Endothelial cell of umbilical vein (primary cell): ENCODE data around the gene IL3RA. TPM values are rescaled to one million over a fixed set of nuclear protein-coding genes. Genes with fewer than 3 reads are reported as not detected.

Experiments
- BruUV-seq: library from RNA; stranded (reverse); fragments of 400-500 nt; replicated peaks from 2 replicates; lab custom pipeline; 2021; lab: Mats Ljungman, UMichigan
- CTCF ChIA-PET: fragments of 300-600, 350-600 bp; sonication (Branson Sonifier 250); formaldehyde crosslinking; loops from one replicate; lab custom pipeline; 2021; ENCODE audit warnings: antibody characterized with exemption, inconsistent platforms; lab: Charles Lee
- POLR2A ChIA-PET: fragments of 300-600, 350-600 bp; sonication (Branson Sonifier 250); formaldehyde crosslinking; loops from one replicate; lab custom pipeline; 2021; ENCODE audit warnings: antibody characterized with exemption, inconsistent platforms; lab: Charles Lee
- DNase-seq: peaks from one replicate; pipeline ENCODE4 v3.0.0-alpha.2; 2011; ENCODE audit warnings: low read depth, low spot score
- FAIRE-seq: peaks from 2 replicates; lab custom pipeline; 2011; peaks lifted over from hg19 to GRCh38; lab: Jason Lieb, UNC
- H2AFZ ChIP-seq: 2 replicates; pipeline ENCODE4 v1.6.0; 2012; ENCODE audit warnings: low read depth, low read length, control low read depth, inconsistent platforms
- H3K27ac ChIP-seq: 2 replicates; pipeline ENCODE4 v1.5.1; 2011; ENCODE audit warnings: low read depth, mild to moderate bottlenecking, control low read depth, low read length, moderate library complexity; ENCODE audit not compliant: insufficient read depth
- H3K27me3 ChIP-seq, 2 experiments: 2 replicates each; pipeline versions ENCODE4 v1.6.0 to v1.6.1; 2011; ENCODE audit warnings: low read length in 2 of 2, mixed read lengths in 1 of 2; ENCODE audit not compliant: control insufficient read depth in 2 of 2, insufficient read depth in 2 of 2
- H3K36me3 ChIP-seq, 2 experiments: 2 replicates in 1 of 2; 3 replicates in 1 of 2; pipeline ENCODE4 v1.5.1; 2011; ENCODE audit warnings: low read length in 2 of 2, mild to moderate bottlenecking in 1 of 2, moderate library complexity in 1 of 2; ENCODE audit not compliant: control insufficient read depth in 2 of 2, insufficient read depth in 2 of 2; ENCODE audit errors: extremely low read depth in 1 of 2
- H3K4me1 ChIP-seq: 3 replicates; pipeline ENCODE4 v1.5.1; 2011; ENCODE audit warnings: mild to moderate bottlenecking, low read length; ENCODE audit not compliant: control insufficient read depth, insufficient read depth; ENCODE audit errors: extremely low read depth
- H3K4me2 ChIP-seq: 2 replicates; pipeline ENCODE4 v1.6.1; 2011; ENCODE audit warnings: low read length, control low read depth, mixed read lengths; ENCODE audit not compliant: insufficient read depth
- H3K4me3 ChIP-seq, 3 experiments: fragments of 200-600 bp in 1 of 3; sonication (generic), shearing (Covaris generic) in 1 of 3; replicated peaks in 1 of 3; 2 replicates each; pipeline ENCODE4 v1.5.1; 2011 to 2016; ENCODE audit warnings: control low read depth in 3 of 3, low read length in 3 of 3, mild to moderate bottlenecking in 2 of 3, inconsistent platforms in 1 of 3, low read depth in 1 of 3, moderate library complexity in 1 of 3; ENCODE audit not compliant: insufficient read depth in 1 of 3
- H3K79me2 ChIP-seq: 2 replicates; pipeline ENCODE4 v1.6.0; 2012; ENCODE audit warnings: low read length, inconsistent platforms; ENCODE audit not compliant: control insufficient read depth, insufficient read depth
- H3K9ac ChIP-seq: replicated peaks from 2 replicates; pipeline ENCODE3; 2011; ENCODE audit warnings: low read length, control low read depth; ENCODE audit not compliant: insufficient read depth; ENCODE audit errors: extremely low read depth
- H3K9me1 ChIP-seq: replicated peaks from 3 replicates; pipeline ENCODE4 v1.6.0; 2011; ENCODE audit warnings: mild to moderate bottlenecking, low read length; ENCODE audit not compliant: control insufficient read depth, insufficient read depth; ENCODE audit errors: extremely low read depth
- H3K9me3 ChIP-seq: replicated peaks from 2 replicates; pipeline ENCODE4 v1.5.1; 2012; ENCODE audit warnings: low read length, inconsistent platforms; ENCODE audit not compliant: control insufficient read depth, insufficient read depth
- H4K20me1 ChIP-seq: replicated peaks from 2 replicates; pipeline ENCODE3; 2011; ENCODE audit warnings: mild to moderate bottlenecking, low read length; ENCODE audit not compliant: control insufficient read depth, insufficient read depth; ENCODE audit errors: extremely low read depth
- EZH2 ChIP-seq: IDR thresholded peaks from 2 replicates; pipeline ENCODE4 v1.6.1; 2012; ENCODE audit warnings: borderline replicate concordance, low read depth, mild to moderate bottlenecking, moderate library complexity, low read length, inconsistent platforms; ENCODE audit not compliant: severe bottlenecking
- FOS ChIP-seq: IDR thresholded peaks from 2 replicates; pipeline ENCODE4 v1.6.1; 2011; ENCODE audit warnings: mild to moderate bottlenecking, low read length, moderate library complexity, borderline replicate concordance; ENCODE audit not compliant: insufficient read depth
- GATA2 ChIP-seq: IDR thresholded peaks from 2 replicates; pipeline ENCODE4 v1.7.0; 2011; ENCODE audit warnings: low read depth, mild to moderate bottlenecking, moderate library complexity, mixed read lengths, low read length; ENCODE audit not compliant: insufficient read length, insufficient read depth
- JUN ChIP-seq: IDR thresholded peaks from 2 replicates; pipeline ENCODE4 v1.6.1; 2011; ENCODE audit warnings: borderline replicate concordance, low read depth; ENCODE audit not compliant: insufficient read length, insufficient read depth
- MYC ChIP-seq: IDR thresholded peaks from one replicate; pipeline ENCODE4 v1.6.1; 2011; ENCODE audit warnings: mild to moderate bottlenecking, low read depth, low read length
- POLR2A ChIP-seq: IDR thresholded peaks from 2 replicates; pipeline ENCODE4 v1.6.1; 2012; ENCODE audit warnings: low read depth, mild to moderate bottlenecking, control low read depth, low read length
- POLR2AphosphoS5 ChIP-seq: IDR thresholded peaks from 2 replicates; pipeline ENCODE4 v1.6.1; 2012; ENCODE audit warnings: low read depth, mild to moderate bottlenecking, control low read depth, low read length, moderate library complexity; ENCODE audit not compliant: insufficient read depth
- dilution Hi-C: fragments of 300-500 bp; cut with MboI; formaldehyde crosslinking; loops from one replicate; pipeline ENCODE4 v1.15.0; 2019; ENCODE audit warnings: low sequenced_read_pairs; ENCODE audit not compliant: extremely low pct_ligation_motif_present
- intact Hi-C: fragments of 100-400 bp; cut with micrococcal nuclease; formaldehyde crosslinking; loops from one replicate; pipeline ENCODE4 v1.10.0; 2022
- polyA plus RNA-seq, 4 experiments: library from polyadenylated mRNA; depleted of rRNA in 3 of 4; stranded (reverse) in 3 of 4; unstranded in 1 of 4; fragments of >200 nt; gene quantifications; 2 replicates each; pipeline versions ENCODE4 v1.2.1 to v1.2.3, GENCODE V29; 2011 to 2012; ENCODE audit warnings: missing spikeins in 1 of 4
- total RNA-seq: library from RNA; stranded (reverse); gene quantifications from 2 replicates; pipeline ENCODE4 v1.2.3, GENCODE V29; 2021
- TF ChIP-seq, protein P1 (sequence below), 2 donors: IDR thresholded peaks; 1 replicate in 1 of 2; 2 replicates in 1 of 2; pipeline ENCODE4 v1.5.1; 2011; ENCODE audit warnings: low read length in 2 of 2, mild to moderate bottlenecking in 2 of 2, moderate library complexity in 2 of 2, control low read depth in 1 of 2, inconsistent platforms in 1 of 2, low read depth in 1 of 2; ENCODE audit not compliant: insufficient read depth in 1 of 2; ENCODE audit errors: extremely low read depth in 1 of 2

IL3RA gene
- total and polyA plus RNA-seq, 2 donors (not counting 3 experiments of a cell fraction or from before 2014, with no cell fraction given) = 28.9 to 35.1 TPM

GRCh38 chrX:1400049-1400448, 63.5 kb downstream of the IL3RA start:
- no peak overlapping the region for H3K9ac ChIP-seq
- no peaks in the 10 kb centered on the region for H3K9me1 ChIP-seq
- peaks cover 2 to 15% of the 10 kb centered on the region in 2 experiments for H3K36me3 ChIP-seq
- H3K4me1 ChIP-seq = no peaks in the 10 kb centered on the region
- no peaks in the 10 kb centered on the region for H4K20me1 ChIP-seq
- BruUV-seq = no TSS peak
- no peaks in the 10 kb centered on the region for H3K9me3 ChIP-seq
- dilution Hi-C loops = no loop called here
- TF ChIP-seq JUN (no peak), MYC (no peak), POLR2AphosphoS5 (no peak), FOS (no peak), POLR2A (no peak), GATA2 (no peak), EZH2 (no peak)
- TF ChIP-seq, protein P1, sequence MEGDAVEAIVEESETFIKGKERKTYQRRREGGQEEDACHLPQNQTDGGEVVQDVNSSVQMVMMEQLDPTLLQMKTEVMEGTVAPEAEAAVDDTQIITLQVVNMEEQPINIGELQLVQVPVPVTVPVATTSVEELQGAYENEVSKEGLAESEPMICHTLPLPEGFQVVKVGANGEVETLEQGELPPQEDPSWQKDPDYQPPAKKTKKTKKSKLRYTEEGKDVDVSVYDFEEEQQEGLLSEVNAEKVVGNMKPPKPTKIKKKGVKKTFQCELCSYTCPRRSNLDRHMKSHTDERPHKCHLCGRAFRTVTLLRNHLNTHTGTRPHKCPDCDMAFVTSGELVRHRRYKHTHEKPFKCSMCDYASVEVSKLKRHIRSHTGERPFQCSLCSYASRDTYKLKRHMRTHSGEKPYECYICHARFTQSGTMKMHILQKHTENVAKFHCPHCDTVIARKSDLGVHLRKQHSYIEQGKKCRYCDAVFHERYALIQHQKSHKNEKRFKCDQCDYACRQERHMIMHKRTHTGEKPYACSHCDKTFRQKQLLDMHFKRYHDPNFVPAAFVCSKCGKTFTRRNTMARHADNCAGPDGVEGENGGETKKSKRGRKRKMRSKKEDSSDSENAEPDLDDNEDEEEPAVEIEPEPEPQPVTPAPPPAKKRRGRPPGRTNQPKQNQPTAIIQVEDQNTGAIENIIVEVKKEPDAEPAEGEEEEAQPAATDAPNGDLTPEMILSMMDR (IDR thresholded peaks at IDR 0.05; ENCODE audit: extremely low read depth in 1 of 2, insufficient read depth in 1 of 2, low read depth in 1 of 2, low read length in 2 of 2) = no peak
- H3K4me3 ChIP-seq = no peak overlapping the region
- H3K4me2 ChIP-seq = no peak overlapping the region
- ChIA-PET CTCF (no interaction called here), POLR2A (no interaction called here)
- FAIRE-seq = no peak
- H3K27ac ChIP-seq = no peak overlapping the region
- intact Hi-C loops = no loop called here
- peaks cover 2% of the 10 kb centered on the region for H3K79me2 ChIP-seq
- DNase-seq = no peak
- no peak overlapping the region for H2AFZ ChIP-seq
- H3K27me3 ChIP-seq = no peaks in the 10 kb centered on the region
